GM19397 (cell line): ENCODE results near the gene KCNQ1OT1.

Source experiments
- ATAC-seq: cut with Tn5 transposase; IDR thresholded peaks from one replicate; pipeline ENCODE4 v1.9.1; 2021; ENCODE audit warnings: mild to moderate bottlenecking, moderate library complexity; ENCODE audit not compliant: unreplicated experiment

Gene KCNQ1OT1

DNA sequence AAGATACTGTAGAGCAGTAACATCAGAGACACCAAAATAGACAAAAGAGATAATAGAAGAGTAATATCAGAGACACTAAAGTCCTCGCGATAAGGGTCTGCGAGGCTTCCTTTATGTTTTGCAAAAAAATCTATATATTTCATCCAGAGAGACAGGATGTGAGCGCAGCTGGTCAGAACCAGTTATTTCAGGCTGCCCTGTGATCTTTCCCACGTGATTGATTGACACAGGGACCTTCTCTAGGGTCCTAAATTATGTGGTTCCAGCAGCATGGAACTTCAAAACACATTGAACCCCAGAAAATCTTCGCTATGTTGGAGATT, 136.9 kb downstream of the KCNQ1OT1 start:
- no peak for ATAC-seq

DNA sequence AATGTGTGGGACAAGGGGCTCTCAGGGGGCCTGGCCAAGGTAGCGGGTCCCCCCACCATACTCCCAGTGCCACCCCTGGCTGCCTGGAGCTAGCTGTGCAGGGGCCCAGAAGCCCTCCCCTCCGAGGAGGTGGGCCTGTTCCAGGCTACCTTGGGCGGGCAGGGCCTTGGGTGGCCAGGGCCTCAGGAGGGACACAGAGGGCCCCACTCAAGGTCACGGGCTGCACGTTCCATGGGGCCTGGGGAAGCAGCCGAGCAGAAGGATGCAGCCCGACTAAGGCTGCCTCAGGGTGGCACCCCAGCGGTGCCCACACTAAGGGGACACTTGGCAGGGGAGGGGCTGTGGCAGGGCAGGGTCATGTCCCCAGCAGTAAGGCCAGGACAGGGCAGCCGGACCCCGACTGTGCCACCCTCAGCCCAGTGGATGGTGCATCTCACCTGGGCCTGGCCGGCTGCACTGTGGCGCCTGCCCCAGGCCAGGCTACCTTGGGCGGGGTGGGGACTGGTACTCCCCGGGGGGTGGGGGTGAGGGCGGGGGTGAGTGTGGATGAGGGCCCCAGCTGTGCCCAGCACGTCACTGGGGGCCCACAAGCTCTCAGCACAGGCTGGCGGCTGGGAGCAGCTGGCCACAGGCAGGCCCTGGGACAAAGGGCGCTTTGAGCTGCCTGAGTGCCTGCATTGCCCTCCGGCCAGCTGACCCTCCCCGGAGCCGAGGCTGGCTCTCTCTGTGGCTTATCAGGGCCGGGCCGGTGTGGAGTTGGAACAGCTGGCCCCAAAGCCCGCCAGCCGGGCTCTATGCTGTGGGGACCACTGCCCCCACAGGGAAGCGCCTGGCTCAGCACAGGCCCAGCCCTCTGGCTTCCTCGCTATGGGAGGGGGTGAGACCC, 137.9 kb downstream of the KCNQ1OT1 start:
- no peak for ATAC-seq

DNA sequence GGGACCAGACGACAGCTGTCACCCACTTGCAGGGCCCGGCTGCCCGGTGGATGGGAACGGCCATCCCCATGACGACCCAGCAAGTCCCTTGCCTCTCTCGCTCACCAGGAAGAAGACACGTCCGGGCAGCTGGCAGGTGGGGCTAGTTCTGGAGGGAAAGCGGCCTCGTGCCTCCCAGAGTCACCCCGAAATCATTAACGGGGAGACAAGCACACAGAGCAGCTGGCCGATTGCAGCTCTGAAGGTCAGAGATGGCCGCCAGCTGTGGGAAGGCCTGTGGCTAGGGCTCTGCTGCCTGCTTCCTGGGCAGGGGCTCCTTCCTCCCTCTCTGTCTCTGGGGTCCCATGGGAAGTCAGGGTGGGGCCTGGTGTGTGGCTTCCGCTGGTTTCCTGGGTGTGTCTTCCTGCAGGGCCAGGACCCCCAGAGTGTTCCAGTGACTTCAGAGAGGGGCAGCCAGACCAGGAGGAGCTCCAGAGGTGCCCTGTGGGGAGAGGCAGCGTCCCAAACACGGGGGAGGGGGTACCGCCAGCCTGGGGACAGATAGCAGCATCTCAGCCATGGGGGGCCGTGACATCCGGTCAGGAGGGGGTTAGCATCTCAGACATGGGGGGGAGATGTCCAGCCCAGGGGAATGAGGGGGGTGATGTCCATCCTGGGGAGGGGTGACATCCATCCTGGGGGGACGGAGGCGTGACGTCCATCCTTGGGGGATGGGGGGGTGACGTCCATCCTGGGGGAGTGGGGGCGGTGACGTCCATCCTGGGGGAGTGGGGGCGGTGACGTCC, 140.1 kb downstream of the KCNQ1OT1 start:
- ATAC-seq: no peak

DNA sequence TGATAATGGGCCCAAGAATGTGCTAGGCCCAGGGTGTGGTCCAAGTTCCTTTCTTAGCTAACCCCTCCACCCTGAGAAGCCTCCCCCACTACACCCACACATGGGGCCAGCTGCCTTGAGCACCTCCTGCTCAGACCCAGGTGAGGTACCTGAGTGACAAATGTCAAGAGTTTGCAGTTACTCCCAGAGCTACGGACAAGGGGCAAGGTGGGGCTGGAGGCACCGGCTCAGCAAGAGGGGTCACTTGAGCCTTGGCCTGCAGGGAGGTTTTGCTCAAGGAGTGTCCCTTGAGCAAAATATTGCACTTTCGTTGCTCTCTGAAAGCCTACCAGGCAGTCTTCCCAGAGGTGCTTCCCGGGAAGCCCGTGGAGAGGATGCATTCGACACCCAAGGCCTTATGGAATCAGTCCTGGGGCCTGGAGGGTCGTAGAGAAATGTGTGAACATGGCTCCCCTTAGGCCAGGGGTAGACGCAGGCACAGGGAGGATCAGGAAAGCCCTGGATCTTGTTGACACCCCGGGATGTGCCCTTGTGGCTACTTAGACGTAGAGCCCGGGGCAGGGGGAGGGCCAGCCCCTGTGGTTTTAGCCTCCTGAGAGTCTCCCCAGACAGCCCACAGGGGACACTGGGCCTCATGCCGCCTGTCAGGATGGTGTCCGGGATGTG, 140.8 kb downstream of the KCNQ1OT1 start:
- ATAC-seq: no peak

DNA sequence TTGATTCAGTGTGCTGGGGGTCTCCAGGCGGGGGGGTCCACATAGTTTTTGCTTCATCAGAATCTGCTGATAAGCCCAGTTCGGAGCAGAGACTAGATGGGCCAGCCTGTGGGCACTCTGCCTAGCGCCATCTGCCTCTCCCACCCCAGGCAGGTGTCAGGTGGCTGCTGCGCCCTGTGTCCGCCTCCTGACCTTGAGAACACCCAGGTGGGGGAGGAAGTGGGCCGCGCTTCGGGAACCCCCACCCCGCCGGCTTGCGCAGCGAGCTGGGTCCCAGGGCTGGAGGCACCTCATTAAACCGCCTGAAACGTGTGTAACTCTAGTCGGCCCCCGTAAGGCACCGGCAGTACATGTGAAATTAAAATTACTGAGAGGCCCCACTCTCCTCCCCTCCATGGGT, 141.4 kb downstream of the KCNQ1OT1 start:
- no peak for ATAC-seq
